HCT116 (cell line): ENCODE measurements around the gene ANKRD23.

Experiments used
- ATF3 ChIP-seq: IDR thresholded peaks from 2 replicates; pipeline ENCODE4 v1.6.1; 2012
- CTCF ChIP-seq, 3 experiments: fragments of 200-600 bp in 1 of 3; sonication (generic) in 1 of 3; IDR thresholded peaks in 2 of 3; conservative IDR thresholded peaks in 1 of 3; 2 replicates each; pipeline ENCODE4 v1.5.1; 2012 to 2017; ENCODE audit warnings: low read depth in 2 of 3, low read length in 2 of 3, antibody characterized with exemption in 1 of 3, borderline replicate concordance in 1 of 3, control low read depth in 1 of 3, mild to moderate bottlenecking in 1 of 3, mixed read lengths in 1 of 3, mixed run types in 1 of 3, moderate library complexity in 1 of 3; ENCODE audit not compliant: insufficient read depth in 1 of 3
- REST ChIP-seq: IDR thresholded peaks from 2 replicates; pipeline ENCODE4 v1.6.1; 2012; ENCODE audit warnings: low read depth
- SP1 ChIP-seq: IDR thresholded peaks from 2 replicates; pipeline ENCODE4 v1.6.1; 2012; ENCODE audit warnings: low read depth

DNA sequence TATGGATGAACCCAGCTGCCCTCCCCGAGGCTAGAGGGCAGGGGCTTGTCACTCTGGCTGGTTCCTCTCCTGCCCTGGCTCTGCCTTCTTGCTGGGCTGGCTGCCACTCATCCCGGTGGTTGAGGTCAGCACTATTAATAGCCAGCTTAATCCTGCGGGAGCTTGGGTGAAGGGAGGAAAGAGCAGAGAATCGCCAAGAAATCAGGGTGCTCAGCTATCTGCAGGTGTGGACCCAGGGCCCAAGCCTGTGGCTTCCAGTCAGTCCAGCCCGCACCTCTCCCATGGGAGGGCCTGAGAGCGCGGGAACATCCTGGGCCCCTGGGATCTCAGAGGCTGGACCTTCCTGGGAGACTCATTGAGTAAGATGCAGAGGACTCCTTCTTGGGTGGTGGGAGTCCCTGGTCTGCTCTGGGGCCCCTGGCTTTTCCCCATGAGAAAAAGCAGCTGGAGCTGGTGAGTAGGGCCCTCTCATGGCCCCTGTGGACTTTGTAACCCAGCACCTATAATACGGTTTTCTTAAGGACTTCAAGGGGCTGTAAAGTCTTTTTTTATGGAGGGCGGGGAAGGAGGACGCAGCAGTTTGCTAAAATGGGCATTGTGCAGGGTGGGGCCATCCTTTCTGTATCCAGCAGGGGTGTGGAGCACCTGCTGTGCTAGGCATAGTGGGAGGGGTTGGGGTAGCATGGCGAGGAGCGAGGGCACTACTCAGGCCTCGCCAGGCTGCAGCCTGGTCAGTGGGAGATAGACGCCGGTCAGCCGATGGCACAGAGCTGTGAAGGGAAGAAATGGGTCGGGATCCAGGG lies 55.2 kb downstream of the ANKRD23 start:
- TF ChIP-seq ATF3: no peak
- no peak for TF ChIP-seq REST
- no peak for TF ChIP-seq SP1
- no peak for TF ChIP-seq CTCF (IDR thresholded peaks at IDR 0.05 in 2 of 3, conservative IDR thresholded peaks at IDR 0.05 in 1 of 3; ENCODE audit: borderline replicate concordance in 1 of 3, insufficient read depth in 1 of 3, low read depth in 2 of 3, low read length in 2 of 3)
